Measurements from ENCODE around the gene ARMC7.

The ARMC7 gene

GRCh38 chr17:75110234-75110937 lies 617 bp downstream of the ARMC7 start:
- no peak for DNase-seq (ENCODE audit: low read depth)
- in situ Hi-C loops (cut with HindIII; ENCODE audit: low sequenced_read_pairs) = no loop called here
- TF ChIP-seq, protein P1, sequence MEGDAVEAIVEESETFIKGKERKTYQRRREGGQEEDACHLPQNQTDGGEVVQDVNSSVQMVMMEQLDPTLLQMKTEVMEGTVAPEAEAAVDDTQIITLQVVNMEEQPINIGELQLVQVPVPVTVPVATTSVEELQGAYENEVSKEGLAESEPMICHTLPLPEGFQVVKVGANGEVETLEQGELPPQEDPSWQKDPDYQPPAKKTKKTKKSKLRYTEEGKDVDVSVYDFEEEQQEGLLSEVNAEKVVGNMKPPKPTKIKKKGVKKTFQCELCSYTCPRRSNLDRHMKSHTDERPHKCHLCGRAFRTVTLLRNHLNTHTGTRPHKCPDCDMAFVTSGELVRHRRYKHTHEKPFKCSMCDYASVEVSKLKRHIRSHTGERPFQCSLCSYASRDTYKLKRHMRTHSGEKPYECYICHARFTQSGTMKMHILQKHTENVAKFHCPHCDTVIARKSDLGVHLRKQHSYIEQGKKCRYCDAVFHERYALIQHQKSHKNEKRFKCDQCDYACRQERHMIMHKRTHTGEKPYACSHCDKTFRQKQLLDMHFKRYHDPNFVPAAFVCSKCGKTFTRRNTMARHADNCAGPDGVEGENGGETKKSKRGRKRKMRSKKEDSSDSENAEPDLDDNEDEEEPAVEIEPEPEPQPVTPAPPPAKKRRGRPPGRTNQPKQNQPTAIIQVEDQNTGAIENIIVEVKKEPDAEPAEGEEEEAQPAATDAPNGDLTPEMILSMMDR (IDR thresholded peaks at IDR 0.05; ENCODE audit: low read depth, low read length, missing control alignments) = no peak
- peak overlapping the region; percentile 80 for H3K4me3 ChIP-seq (ENCODE audit: low read depth, low read length)

DNA sequence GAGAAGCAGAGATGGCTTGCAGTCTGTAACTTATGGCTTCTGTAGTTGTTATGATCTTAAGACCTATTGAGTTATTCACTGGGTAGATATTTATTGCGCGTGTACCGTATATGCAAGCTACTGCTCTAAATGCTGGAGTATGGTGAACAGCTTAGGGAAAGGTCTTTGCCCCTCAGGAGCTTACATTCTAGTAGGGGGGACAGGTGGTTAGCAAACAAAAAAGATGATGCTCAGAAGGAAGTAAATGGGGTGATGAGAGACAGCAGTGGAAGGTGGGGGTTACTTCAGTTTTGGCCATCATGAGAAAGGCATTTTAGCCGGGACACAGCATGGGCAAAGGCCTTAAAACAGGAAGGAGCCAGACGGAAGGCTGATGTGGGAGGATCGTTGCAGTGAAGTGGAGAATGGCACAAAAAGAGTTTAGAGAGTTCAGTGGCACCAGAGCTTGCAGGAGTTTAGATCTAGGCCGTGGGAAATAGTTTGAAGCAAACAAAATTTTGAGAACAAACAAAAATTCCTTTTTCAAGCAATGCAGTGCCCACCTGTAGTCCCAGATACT lies 2.1 kb downstream of the ARMC7 start:
- in situ Hi-C loops (cut with HindIII; ENCODE audit: low sequenced_read_pairs) = no loop called here
- no peak for DNase-seq (ENCODE audit: low read depth)
- H3K4me3 ChIP-seq (ENCODE audit: low read depth, low read length) = no peak overlapping the region
- TF ChIP-seq, protein P1 (IDR thresholded peaks at IDR 0.05; ENCODE audit: low read depth, low read length, missing control alignments) = no peak

GRCh38 chr17:75113798-75114551 lies 4.2 kb downstream of the ARMC7 start:
- peak; percentile 86 for DNase-seq (ENCODE audit: low read depth)
- TF ChIP-seq, protein P1 (IDR thresholded peaks at IDR 0.05; ENCODE audit: low read depth, low read length, missing control alignments) = peak; percentile 94
- in situ Hi-C loops (cut with HindIII; ENCODE audit: low sequenced_read_pairs) = no loop called here
- H3K4me3 ChIP-seq (ENCODE audit: low read depth, low read length) = peak overlapping the region; percentile 29

DNA sequence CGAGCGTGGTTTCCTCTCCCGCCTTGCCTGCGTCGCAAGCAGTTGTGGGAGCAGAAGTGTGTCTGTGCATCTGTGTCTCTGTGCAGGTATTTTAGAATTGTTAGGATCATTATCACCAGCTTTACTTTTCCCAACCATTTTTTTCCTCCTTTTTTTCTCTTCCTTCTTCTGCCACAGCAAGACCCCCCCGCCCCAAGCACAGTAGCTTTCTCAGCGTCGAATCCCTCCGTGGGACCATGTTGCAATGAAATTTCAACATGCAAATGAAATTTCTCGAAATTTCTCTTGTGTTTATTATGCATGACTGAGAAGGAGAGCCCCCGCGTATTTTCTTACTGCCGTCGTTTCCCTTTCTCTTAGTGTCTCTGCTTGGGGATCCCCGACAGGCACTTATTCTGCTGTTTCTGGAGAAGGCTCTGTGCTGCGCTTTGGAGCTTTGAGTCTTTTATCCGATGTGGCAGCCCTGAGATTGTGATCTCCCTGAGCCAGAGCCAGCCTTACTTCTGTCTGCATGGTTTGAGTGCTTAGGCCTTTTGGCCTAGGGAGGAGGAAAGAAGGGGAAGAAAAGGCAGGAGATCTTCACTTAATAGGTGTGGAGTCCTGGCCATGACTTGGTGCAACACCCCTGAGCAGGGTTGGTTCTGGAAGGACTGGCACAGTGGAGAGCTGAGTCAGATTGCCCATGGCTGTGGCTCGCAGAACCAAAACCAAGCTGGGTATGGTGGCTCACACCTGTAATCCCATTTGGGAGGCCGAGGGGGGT lies 5.0 kb downstream of the ARMC7 start:
- peak overlapping the region; percentile 29 for H3K4me3 ChIP-seq (ENCODE audit: low read depth, low read length)
- no peak for DNase-seq (ENCODE audit: low read depth)
- TF ChIP-seq, protein P1 (IDR thresholded peaks at IDR 0.05; ENCODE audit: low read depth, low read length, missing control alignments) = no peak
- in situ Hi-C loops (cut with HindIII; ENCODE audit: low sequenced_read_pairs) = no loop called here

DNA sequence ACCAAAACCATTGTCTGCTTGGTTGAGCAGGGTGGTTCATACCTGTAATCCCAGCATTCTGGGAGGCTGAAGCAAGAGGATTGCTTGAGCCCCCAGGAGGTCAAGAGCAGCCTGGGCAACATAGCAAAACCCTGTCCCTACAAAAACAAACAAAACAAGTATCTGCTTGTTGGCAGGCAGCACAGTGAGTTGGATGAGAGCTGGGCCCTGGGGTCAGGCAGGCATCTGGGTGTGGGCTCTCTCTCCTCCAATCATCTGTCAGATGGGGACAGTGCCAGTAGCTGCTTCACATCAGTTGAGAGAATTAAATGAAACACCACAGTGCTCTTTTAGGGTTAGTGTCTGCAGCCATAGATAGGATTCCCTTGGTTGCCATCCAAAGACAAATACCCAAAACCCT lies 5.8 kb downstream of the ARMC7 start:
- no peak overlapping the region for H3K4me3 ChIP-seq (ENCODE audit: low read depth, low read length)
- DNase-seq (ENCODE audit: low read depth) = no peak
- in situ Hi-C loops (cut with HindIII; ENCODE audit: low sequenced_read_pairs) = no loop called here
- TF ChIP-seq, protein P1 (IDR thresholded peaks at IDR 0.05; ENCODE audit: low read depth, low read length, missing control alignments) = no peak

- H3K4me3 ChIP-seq (ENCODE audit: low read depth, low read length) = no peak overlapping the region
- TF ChIP-seq, protein P1 (IDR thresholded peaks at IDR 0.05; ENCODE audit: low read depth, low read length, missing control alignments) = no peak
- DNase-seq (ENCODE audit: low read depth) = no peak
- in situ Hi-C loops (cut with HindIII; ENCODE audit: low sequenced_read_pairs) = no loop called here
Observed at GRCh38 chr17:75116737-75117136, 7.0 kb downstream of the ARMC7 start.

Measured in astrocyte of the cerebellum (primary cell).